Fibroblast of lung (primary cell): ENCODE measurements around the gene FZR1. TPM values are rescaled to one million over a fixed set of nuclear protein-coding genes. Genes with fewer than 3 reads are reported as not detected.

Experiments
- DNase-seq, 2 donors: peaks; one replicate each; pipeline versions ENCODE4 v3.0.0 to v3.0.0-alpha.2; 2010; ENCODE audit warnings: low read depth in 2 of 2
- H2AFZ ChIP-seq: 2 replicates; pipeline ENCODE4 v1.5.1; 2012; ENCODE audit warnings: low read length, control low read depth, inconsistent platforms
- H3K27ac ChIP-seq: 2 replicates; pipeline ENCODE4 v1.5.1; 2011; ENCODE audit warnings: low read length, control low read depth; ENCODE audit not compliant: insufficient read depth
- H3K27me3 ChIP-seq: 2 replicates; pipeline ENCODE4 v1.5.1; 2011; ENCODE audit warnings: mild to moderate bottlenecking, low read length; ENCODE audit not compliant: control insufficient read depth, insufficient read depth
- H3K36me3 ChIP-seq: 2 replicates; pipeline ENCODE4 v1.5.1; 2011; ENCODE audit warnings: low read length; ENCODE audit not compliant: control insufficient read depth, insufficient read depth
- H3K4me1 ChIP-seq: 2 replicates; pipeline ENCODE4 v1.5.1; 2011; ENCODE audit warnings: low read length; ENCODE audit not compliant: control insufficient read depth, insufficient read depth; ENCODE audit errors: extremely low read depth
- H3K4me2 ChIP-seq: 2 replicates; pipeline ENCODE4 v1.5.1; 2011; ENCODE audit warnings: low read length, control low read depth; ENCODE audit not compliant: insufficient read depth; ENCODE audit errors: extremely low read depth
- H3K4me3 ChIP-seq, 4 experiments: fragments of 200-600 bp in 1 of 4; sonication (generic) in 1 of 4; replicated peaks in 1 of 4; 2 replicates each; pipeline ENCODE4 v1.5.1; 2011 to 2016; ENCODE audit warnings: low read length in 4 of 4, low read depth in 3 of 4, mild to moderate bottlenecking in 3 of 4, control low read depth in 2 of 4, inconsistent platforms in 1 of 4, mixed read lengths in 1 of 4; ENCODE audit not compliant: insufficient read depth in 1 of 4; ENCODE audit errors: control extremely low read depth in 1 of 4
- H3K79me2 ChIP-seq: 2 replicates; pipeline ENCODE4 v1.5.1; 2012; ENCODE audit warnings: mild to moderate bottlenecking, low read length, inconsistent platforms; ENCODE audit not compliant: control insufficient read depth, insufficient read depth
- H3K9ac ChIP-seq: 2 replicates; pipeline ENCODE4 v1.5.1; 2011; ENCODE audit warnings: mild to moderate bottlenecking, low read length, control low read depth; ENCODE audit not compliant: insufficient read depth
- H3K9me3 ChIP-seq: 2 replicates; pipeline ENCODE4 v1.5.1; 2012; ENCODE audit warnings: low read depth, low read length; ENCODE audit not compliant: control insufficient read depth, insufficient read depth
- H4K20me1 ChIP-seq: 2 replicates; pipeline ENCODE4 v1.5.1; 2011; ENCODE audit warnings: low read length; ENCODE audit not compliant: control insufficient read depth, insufficient read depth; ENCODE audit errors: extremely low read depth
- EZH2 ChIP-seq: IDR thresholded peaks from 2 replicates; pipeline ENCODE4 v1.5.1; 2012; ENCODE audit warnings: low read length, control low read depth, mild to moderate bottlenecking; ENCODE audit errors: missing control alignments
- polyA plus RNA-seq, 2 donors: library from polyadenylated mRNA; depleted of rRNA in 1 of 2; stranded (reverse) in 1 of 2; unstranded in 1 of 2; fragments of >200 nt; gene quantifications; 2 replicates each; pipeline ENCODE4 v1.2.1, GENCODE V29; 2011 to 2012; ENCODE audit warnings: missing spikeins in 1 of 2
- total RNA-seq: library from RNA; depleted of rRNA; stranded (reverse); fragments of >200 nt; gene quantifications from 2 replicates; pipeline ENCODE4 v1.2.1, GENCODE V29; 2014
- TF ChIP-seq, protein P1 (sequence below), 2 donors: IDR thresholded peaks in 1 of 2; conservative IDR thresholded peaks in 1 of 2; 1 replicate in 1 of 2; 2 replicates in 1 of 2; pipeline ENCODE4 v1.5.1; 2011 to 2012; ENCODE audit warnings: low read length in 2 of 2, control low read depth in 1 of 2, inconsistent platforms in 1 of 2, low read depth in 1 of 2, mild to moderate bottlenecking in 1 of 2

The FZR1 gene
- total and polyA plus RNA-seq, 2 donors (not counting 1 experiment from before 2014, with no cell fraction given): 15.0 to 38.0 TPM

GRCh38 chr19:3531716-3532115, 25.6 kb downstream of the FZR1 start:
- no peaks in the 10 kb centered on the region for H3K79me2 ChIP-seq
- no peak overlapping the region for H3K27ac ChIP-seq
- H3K4me2 ChIP-seq: no peak overlapping the region
- H3K27me3 ChIP-seq: no peaks in the 10 kb centered on the region
- H3K4me1 ChIP-seq: no peaks in the 10 kb centered on the region
- no peak for DNase-seq
- no peak for TF ChIP-seq EZH2
- TF ChIP-seq, protein P1, sequence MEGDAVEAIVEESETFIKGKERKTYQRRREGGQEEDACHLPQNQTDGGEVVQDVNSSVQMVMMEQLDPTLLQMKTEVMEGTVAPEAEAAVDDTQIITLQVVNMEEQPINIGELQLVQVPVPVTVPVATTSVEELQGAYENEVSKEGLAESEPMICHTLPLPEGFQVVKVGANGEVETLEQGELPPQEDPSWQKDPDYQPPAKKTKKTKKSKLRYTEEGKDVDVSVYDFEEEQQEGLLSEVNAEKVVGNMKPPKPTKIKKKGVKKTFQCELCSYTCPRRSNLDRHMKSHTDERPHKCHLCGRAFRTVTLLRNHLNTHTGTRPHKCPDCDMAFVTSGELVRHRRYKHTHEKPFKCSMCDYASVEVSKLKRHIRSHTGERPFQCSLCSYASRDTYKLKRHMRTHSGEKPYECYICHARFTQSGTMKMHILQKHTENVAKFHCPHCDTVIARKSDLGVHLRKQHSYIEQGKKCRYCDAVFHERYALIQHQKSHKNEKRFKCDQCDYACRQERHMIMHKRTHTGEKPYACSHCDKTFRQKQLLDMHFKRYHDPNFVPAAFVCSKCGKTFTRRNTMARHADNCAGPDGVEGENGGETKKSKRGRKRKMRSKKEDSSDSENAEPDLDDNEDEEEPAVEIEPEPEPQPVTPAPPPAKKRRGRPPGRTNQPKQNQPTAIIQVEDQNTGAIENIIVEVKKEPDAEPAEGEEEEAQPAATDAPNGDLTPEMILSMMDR (conservative IDR thresholded peaks at IDR 0.05 in 1 of 2, IDR thresholded peaks at IDR 0.05 in 1 of 2; ENCODE audit: low read depth in 1 of 2, low read length in 2 of 2): no peak
- H2AFZ ChIP-seq: no peak overlapping the region
- H4K20me1 ChIP-seq: no peaks in the 10 kb centered on the region
- peaks cover 40% of the 10 kb centered on the region for H3K36me3 ChIP-seq
- no peaks in the 10 kb centered on the region for H3K9me3 ChIP-seq
- H3K4me3 ChIP-seq: no peak overlapping the region
- no peak overlapping the region for H3K9ac ChIP-seq

GRCh38 chr19:3532154-3532786, 26.2 kb downstream of the FZR1 start:
- no peak overlapping the region for H3K4me3 ChIP-seq
- H3K27me3 ChIP-seq: no peaks in the 10 kb centered on the region
- no peaks in the 10 kb centered on the region for H3K4me1 ChIP-seq
- no peaks in the 10 kb centered on the region for H4K20me1 ChIP-seq
- H2AFZ ChIP-seq: no peak overlapping the region
- no peaks in the 10 kb centered on the region for H3K9me3 ChIP-seq
- no peak for TF ChIP-seq EZH2
- TF ChIP-seq, protein P1 (conservative IDR thresholded peaks at IDR 0.05 in 1 of 2, IDR thresholded peaks at IDR 0.05 in 1 of 2; ENCODE audit: low read depth in 1 of 2, low read length in 2 of 2): no peak
- H3K27ac ChIP-seq: no peak overlapping the region
- peaks cover 36% of the 10 kb centered on the region for H3K36me3 ChIP-seq
- no peak for DNase-seq
- H3K9ac ChIP-seq: no peak overlapping the region
- no peak overlapping the region for H3K4me2 ChIP-seq
- no peaks in the 10 kb centered on the region for H3K79me2 ChIP-seq

DNA sequence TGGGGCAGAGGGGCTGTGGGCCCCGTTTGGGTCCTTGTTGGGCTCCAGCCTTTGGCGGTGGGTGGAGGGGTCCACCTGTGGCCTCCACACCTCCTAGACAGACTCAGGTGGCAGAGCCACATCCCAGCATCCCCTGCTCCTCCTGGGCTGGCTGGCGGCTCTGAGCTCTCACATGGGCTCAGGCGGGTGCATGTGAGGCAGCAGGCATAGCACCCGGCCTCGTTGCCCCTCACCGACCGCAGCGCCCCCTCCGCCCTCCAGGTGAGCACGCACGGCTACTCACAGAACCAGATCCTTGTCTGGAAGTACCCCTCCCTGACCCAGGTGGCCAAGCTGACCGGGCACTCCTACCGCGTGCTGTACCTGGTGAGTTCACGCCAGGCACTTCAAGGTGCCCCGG, 26.9 kb downstream of the FZR1 start:
- Histone ChIP-seq H3K9me3 (no peaks in the 10 kb centered on the region), H3K27ac (no peak overlapping the region), H3K79me2 (no peaks in the 10 kb centered on the region), H3K36me3 (peaks cover 33% of the 10 kb centered on the region), H3K4me1 (no peaks in the 10 kb centered on the region), H2AFZ (no peak overlapping the region), H3K9ac (no peak overlapping the region), H3K27me3 (no peaks in the 10 kb centered on the region), H3K4me2 (no peak overlapping the region), H3K4me3 (no peak overlapping the region), H4K20me1 (no peaks in the 10 kb centered on the region)
- TF ChIP-seq, protein P1 (conservative IDR thresholded peaks at IDR 0.05 in 1 of 2, IDR thresholded peaks at IDR 0.05 in 1 of 2; ENCODE audit: low read depth in 1 of 2, low read length in 2 of 2): no peak
- TF ChIP-seq EZH2: no peak
- no peak for DNase-seq
